Stimulated activated naive CD8-positive, alpha-beta T cell treated with anti-CD3 and anti-CD28 coated beads, Interleukin-15, amount 100 ng/mL, for 72 hours (primary cell): ENCODE data around the gene TCTN2.

Experiments
- ATAC-seq: fragments of 150-1000 bp; cut with Tn5 transposase; 2 replicates; pipeline ENCODE4 v1.10.0; 2021; ENCODE audit warnings: mild to moderate bottlenecking, moderate library complexity
- DNase-seq, 2 donors: peaks; one replicate each; pipeline ENCODE4 v3.0.0; 2021 to 2022
- H3K27ac Mint-ChIP-seq, 2 donors: one replicate each; pipeline ENCODE4 v1.8.0; 2022; ENCODE audit warnings: mild to moderate bottlenecking in 2 of 2, mixed read lengths in 2 of 2, moderate library complexity in 2 of 2
- H3K27me3 Mint-ChIP-seq: one replicate; pipeline ENCODE4 v1.8.0; 2022; ENCODE audit warnings: mixed read lengths
- H3K4me1 Mint-ChIP-seq: one replicate; pipeline ENCODE4 v1.8.0; 2022; ENCODE audit warnings: mild to moderate bottlenecking, mixed read lengths
- H3K4me3 Mint-ChIP-seq, 2 donors: one replicate each; pipeline ENCODE4 v1.8.0; 2022; ENCODE audit warnings: mild to moderate bottlenecking in 2 of 2, mixed read lengths in 2 of 2, moderate library complexity in 1 of 2
- H3K9me3 Mint-ChIP-seq, 2 donors: one replicate each; pipeline ENCODE4 v1.8.0; 2022; ENCODE audit warnings: mixed read lengths in 2 of 2

Gene TCTN2

DNA sequence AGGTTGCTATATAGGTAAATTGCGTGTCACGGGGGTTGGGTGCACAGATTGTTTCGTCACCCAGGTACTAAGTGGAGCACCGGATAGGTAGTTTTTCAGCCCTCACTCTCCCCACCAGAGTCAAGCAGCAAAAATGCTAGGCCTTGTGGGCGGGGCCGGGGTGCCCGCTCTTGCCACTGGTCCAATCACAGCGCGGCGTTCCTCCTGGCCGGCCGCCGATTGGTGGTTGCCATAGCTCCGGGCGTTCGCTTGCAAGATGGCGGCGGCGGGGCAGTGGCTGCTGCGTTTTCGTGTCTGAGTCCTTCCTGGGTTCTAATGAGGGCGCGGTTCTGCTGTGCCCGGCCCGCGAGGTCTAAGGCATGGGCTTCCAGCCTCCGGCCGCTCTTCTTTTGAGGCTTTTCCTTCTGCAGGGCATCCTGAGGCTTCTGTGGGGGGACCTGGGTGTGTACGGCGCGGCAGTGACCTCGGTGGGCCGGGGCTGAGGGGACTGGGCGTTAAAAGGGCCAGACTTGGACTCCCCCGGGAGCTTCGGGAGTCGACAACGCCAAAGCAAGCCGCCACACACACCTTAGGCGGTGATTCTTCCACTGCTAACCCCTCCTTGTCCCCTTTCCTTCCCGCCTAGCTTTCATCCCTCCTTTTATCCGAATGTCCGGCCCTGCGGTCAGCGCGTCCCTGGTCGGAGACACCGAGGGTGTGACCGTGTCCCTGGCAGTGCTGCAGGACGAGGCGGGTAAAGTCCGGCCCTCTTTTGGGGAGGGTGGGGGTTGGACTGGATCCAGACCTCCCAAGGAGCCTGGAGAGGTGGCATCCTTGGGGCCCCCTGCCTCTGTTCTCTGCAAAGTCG lies at the start of gene TCTN2:
TCTN2 (plus strand) TSS at position 232 of the 847 bp plus-strand sequence; CDS start at position 360, 128 bp downstream.
- Mint-ChIP-seq H3K4me1 (peaks cover 20% of the 10 kb centered on the region), H3K9me3 (no peaks in the 10 kb centered on the region), H3K27ac (peak within 1 kb of the TSS; percentile 81 to 94), H3K4me3 (peak within 1 kb of the TSS; percentile 88 to 92), H3K27me3 (no peaks in the 10 kb centered on the region)
- peak; percentile 90 to 95 for DNase-seq
- peak; percentile 100 for ATAC-seq

DNA sequence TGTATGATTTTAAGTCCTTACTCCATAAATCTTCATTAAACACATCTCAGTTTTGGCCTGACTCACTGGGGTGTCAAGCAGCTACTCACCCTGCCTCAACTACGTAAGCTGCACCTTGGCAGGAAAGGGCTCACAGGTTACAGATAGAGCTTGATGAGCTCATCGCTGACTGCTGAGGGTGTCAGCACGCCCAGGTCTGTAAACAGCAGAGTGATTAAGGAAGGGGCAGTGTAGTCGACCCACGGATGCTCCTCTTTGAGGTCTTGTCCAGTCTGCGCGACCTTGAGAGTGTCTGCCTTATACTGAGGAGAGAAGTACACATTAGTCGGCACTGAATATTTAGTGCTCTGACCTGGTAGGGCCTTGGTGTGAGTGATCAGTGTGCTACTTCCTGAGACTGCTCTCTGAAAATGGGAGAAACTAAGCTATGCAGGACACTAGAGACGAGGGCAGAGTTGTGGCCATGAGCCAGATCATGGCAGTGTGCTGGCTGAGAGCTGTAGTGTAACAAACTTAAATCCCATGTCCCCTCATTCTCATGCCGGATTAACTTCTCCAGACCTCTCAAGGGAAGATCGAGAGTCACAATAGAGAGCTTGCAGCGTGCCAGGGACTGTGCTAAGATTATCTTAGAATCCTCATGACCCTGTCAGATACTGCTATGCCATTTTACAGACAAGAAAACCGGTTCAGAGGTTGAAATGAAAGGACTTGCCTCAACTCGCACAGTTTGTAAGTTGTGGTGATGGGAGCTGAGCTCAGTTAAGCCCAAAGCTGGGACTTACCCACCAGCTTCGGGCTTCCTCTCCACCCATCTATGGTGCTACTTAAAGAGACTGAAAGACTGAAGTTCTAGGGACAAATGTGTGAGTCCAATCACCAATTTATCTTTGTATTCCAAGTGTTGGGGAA lies 49.0 kb upstream of the TCTN2 start:
- H3K4me1 Mint-ChIP-seq = no peaks in the 10 kb centered on the region
- H3K27ac Mint-ChIP-seq = peak overlapping the region; percentile 20 to 56
- DNase-seq (no peak), ATAC-seq (peak; percentile 42)
- H3K4me3 Mint-ChIP-seq = no peak overlapping the region
- no peaks in the 10 kb centered on the region for H3K9me3 Mint-ChIP-seq
- H3K27me3 Mint-ChIP-seq = no peaks in the 10 kb centered on the region

DNA sequence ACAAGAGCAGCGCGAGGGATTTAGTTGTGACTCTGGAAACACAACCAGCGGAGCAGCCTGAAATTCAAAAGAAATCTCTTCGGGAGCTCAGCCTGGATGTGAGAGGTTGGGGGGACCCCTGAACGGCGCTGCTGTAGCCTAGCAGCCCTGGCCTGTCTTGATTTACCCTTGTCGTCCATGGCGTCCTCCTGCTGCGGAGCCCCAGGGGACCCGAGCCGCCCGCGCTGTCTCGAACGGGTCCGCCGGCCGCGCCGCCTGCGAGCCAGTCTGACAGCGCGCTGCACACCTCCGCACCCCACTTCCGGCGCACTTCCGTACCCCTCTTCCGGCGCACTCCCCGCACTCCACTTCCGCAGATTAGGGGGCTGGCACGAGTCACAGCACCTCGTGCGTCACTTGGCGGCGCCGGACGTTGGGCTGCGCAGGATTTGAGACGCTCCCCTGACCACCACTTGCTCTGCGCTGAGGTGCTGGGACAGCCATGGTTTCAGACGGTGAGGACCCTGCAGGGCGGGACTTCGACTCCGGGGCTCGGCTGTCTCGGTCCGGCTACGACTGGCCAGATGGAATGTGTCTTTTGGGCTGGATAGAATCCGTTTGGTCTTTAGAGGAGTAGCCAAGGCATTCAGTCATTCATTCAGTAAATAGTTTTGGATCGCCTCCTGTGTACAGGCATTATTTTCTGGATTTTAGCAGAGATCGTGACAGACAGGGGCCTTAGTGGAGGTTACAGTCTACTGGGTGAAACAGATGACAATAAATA lies 37.4 kb upstream of the TCTN2 start, which contains the start of the genes EIF2B1 and GTF2H3:
EIF2B1 (minus strand) TSS at position 308 of the 763 bp plus-strand sequence; CDS start at position 179, 129 bp downstream.
GTF2H3 (plus strand) TSS at position 451 of the 763 bp plus-strand sequence; CDS start at position 482, 31 bp downstream.
- H3K4me1 Mint-ChIP-seq = peaks cover 27% of the 10 kb centered on the region
- DNase-seq = peak; percentile 95 to 97
- peak within 1 kb of the TSS; percentile 96 to 100 for H3K27ac Mint-ChIP-seq
- peak within 1 kb of the TSS; percentile 98 to 100 for H3K4me3 Mint-ChIP-seq
- H3K27me3 Mint-ChIP-seq = no peaks in the 10 kb centered on the region
- ATAC-seq = peak; percentile 99
- H3K9me3 Mint-ChIP-seq = no peaks in the 10 kb centered on the region

DNA sequence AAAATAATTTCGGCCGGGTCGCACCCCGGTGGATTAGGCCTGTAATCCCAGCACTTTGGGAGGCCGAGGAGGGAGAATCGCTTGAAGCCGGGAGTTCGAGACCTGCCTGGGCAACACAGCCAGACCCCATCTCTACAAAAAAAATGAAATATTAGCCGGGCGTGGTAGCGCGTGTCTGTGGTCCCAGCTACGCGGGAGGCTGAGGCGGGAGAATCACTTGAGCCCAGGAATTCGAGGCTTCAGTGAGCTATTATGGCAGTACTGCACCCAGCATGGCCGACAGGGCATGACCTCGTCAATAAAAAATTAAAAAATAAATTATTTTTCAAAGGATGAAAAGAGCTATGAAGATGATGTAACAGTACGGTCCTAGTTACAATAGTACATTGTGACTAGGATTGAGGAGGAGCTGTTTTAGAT lies 36.8 kb upstream of the TCTN2 start:
- Mint-ChIP-seq H3K27ac (peak overlapping the region; percentile 96 to 100), H3K4me3 (peak overlapping the region; percentile 98 to 100), H3K4me1 (peaks cover 27% of the 10 kb centered on the region), H3K9me3 (no peaks in the 10 kb centered on the region), H3K27me3 (no peaks in the 10 kb centered on the region)
- DNase-seq = peak in 1 of 2 donors; percentile 7
- ATAC-seq = no peak

DNA sequence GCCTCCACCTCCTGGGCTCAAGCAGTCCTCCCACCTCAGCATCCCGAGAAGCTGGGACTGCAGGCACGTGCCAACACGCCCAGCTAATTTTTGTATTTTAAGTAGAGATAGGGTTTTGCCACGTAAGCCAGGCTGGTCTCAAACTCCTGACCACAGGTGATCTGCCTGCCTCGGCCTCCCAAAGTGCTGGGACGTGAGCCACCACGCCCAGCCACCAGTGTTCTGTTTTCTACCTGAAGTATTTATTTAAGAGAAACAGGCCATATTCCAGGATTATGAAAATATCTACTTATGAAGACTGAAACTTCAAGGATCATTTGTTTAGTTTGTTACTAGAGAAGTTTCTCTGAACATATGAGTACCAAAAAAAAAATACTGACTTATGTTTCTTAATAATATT lies 27.0 kb upstream of the TCTN2 start:
- Mint-ChIP-seq H3K4me1 (no peaks in the 10 kb centered on the region), H3K9me3 (no peaks in the 10 kb centered on the region), H3K27ac (no peak overlapping the region), H3K4me3 (no peak overlapping the region), H3K27me3 (no peaks in the 10 kb centered on the region)
- ATAC-seq (no peak), DNase-seq (no peak)

DNA sequence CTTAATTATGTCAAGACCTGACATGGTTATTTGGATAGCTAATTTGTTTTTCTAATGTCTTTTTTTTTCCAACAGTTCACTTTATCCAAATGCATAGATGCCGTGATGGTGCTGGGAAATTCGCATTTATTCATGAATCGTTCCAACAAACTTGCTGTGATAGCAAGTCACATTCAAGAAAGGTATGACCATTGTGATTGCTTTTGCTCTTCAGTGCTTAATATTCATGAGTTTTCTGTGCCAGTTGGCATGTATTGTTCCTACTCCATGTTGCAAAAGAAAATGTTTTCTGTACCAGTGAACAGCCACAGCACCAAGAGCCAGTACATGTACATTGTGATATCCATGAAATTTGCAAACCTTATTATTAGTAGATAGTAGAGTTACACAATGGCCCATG lies 25.5 kb upstream of the TCTN2 start:
- Mint-ChIP-seq H3K27ac (no peak overlapping the region), H3K4me3 (no peak overlapping the region), H3K9me3 (no peaks in the 10 kb centered on the region), H3K27me3 (no peaks in the 10 kb centered on the region), H3K4me1 (no peaks in the 10 kb centered on the region)
- DNase-seq (no peak), ATAC-seq (no peak)

DNA sequence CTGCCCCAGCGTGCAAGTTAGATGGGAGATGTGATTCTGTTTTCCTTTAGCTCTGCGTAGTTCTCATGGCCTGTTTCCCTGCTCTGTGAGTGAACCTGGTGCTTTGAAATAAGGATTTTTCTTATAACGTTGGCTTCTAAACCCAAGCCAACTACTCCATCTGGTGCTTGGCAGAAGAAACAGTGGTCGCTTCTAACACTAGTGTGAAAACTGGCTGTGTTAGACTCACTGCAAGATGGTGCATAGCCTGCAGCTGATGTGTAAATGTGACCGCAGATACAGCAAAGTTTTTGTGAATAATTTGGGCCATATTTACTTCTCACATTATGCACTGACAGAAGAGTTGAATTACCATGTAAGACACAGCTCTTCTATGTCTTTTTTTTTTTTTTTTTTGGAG lies 25.0 kb upstream of the TCTN2 start:
- DNase-seq = no peak
- H3K4me1 Mint-ChIP-seq = no peaks in the 10 kb centered on the region
- no peak for ATAC-seq

DNA sequence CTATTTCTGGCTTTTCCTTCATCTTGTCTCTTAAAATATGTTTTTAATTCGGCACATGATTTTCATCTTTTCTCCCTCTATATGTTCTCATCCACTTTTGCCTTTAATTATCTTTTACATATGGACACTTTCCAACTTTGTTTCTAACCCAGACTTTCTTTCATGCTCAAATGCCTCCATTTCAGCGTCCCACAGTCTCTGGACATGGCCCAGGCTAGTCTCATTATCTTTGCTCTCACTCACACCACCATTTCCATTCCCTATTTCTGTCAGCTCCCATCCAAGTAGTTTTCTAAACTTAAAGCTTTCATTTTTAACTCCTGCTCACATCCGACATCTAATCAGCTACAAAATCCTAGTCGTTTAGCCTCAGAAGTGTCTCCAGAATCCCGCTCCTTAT lies 22.5 kb upstream of the TCTN2 start:
- Mint-ChIP-seq H3K27me3 (no peaks in the 10 kb centered on the region), H3K4me1 (no peaks in the 10 kb centered on the region), H3K4me3 (no peak overlapping the region), H3K27ac (no peak overlapping the region), H3K9me3 (no peaks in the 10 kb centered on the region)
- ATAC-seq (no peak), DNase-seq (no peak)

More for the DNA sequence above, 25.0 kb upstream of the TCTN2 start:
- no peak overlapping the region for H3K4me3 Mint-ChIP-seq
- H3K9me3 Mint-ChIP-seq = no peaks in the 10 kb centered on the region
- no peak overlapping the region for H3K27ac Mint-ChIP-seq
- no peaks in the 10 kb centered on the region for H3K27me3 Mint-ChIP-seq

DNA sequence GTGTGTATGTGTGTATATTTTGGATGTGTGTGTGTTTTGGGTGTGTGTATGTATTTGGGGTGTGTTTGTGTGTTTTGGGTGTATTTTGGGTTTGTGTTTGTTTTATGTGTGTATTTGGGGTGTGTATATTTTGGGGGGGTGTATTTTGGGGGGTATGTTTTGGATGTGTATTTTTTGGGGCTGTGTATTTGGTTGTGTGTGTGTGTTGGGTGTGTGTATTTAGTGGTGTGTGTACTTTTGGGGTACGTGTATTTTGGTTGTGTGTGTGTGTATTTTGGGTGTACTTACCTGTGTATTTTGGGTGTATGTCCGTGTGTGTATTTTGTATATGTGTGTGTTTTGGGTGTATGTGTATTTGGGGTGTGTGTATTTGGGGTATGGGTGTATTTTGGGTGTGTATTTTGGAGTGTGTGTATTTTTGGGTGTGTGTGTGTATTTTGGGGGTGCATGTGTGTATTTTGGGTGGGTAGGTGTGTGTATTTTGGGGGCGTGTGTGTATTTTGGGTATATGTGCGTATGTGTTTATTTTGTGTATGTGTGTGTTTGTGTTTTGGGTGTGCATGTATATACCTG lies 16.7 kb upstream of the TCTN2 start:
- Mint-ChIP-seq H3K27me3 (no peaks in the 10 kb centered on the region), H3K4me3 (no peak overlapping the region), H3K27ac (no peak overlapping the region), H3K4me1 (peaks cover 1% of the 10 kb centered on the region), H3K9me3 (no peaks in the 10 kb centered on the region)
- ATAC-seq = no peak
- DNase-seq = no peak

DNA sequence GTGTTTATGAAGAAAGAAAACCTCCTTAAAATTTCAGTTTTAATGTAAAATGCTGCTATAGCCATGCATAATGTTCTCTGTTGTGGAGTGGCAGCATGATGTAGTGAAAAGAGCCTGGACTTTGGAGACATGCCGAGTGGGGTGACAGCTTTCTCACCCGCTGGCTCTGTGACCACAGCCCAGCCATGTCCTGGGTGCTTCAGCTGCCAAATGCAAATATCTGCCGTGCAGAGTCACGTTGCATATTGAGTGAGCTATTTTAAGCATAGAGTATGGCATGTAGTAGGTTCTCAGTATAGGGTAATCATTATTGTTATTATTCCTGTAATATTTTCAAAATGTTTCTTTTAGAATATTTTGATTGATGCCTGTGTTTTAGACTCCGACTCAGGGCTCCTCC lies 15.5 kb upstream of the TCTN2 start:
- Mint-ChIP-seq H3K4me3 (no peak overlapping the region), H3K27me3 (no peaks in the 10 kb centered on the region), H3K4me1 (peaks cover 8% of the 10 kb centered on the region), H3K9me3 (no peaks in the 10 kb centered on the region), H3K27ac (no peak overlapping the region)
- ATAC-seq = no peak
- DNase-seq = no peak

DNA sequence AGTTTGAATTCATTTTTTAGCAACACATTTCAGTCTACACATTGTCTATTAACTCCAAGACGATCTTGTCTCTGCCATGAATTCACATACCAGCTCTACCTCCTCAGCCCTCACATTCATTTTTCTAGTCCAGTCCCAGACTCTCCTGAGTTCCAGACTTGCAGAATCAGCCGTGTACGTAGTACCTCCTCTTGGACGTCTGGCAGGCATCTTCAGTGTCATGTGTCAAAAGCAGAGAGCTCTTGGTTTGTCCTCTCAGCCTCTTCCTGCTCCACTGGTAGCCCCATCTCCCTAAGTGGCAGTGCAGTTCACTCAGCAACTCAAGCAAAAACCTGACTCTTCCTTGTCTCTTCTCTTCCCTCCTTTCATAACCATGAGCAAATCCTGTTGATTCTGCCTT lies 14.5 kb upstream of the TCTN2 start:
- ATAC-seq (no peak), DNase-seq (no peak)
- Mint-ChIP-seq H3K27me3 (no peaks in the 10 kb centered on the region), H3K27ac (no peak overlapping the region), H3K9me3 (no peaks in the 10 kb centered on the region), H3K4me1 (peaks cover 8% of the 10 kb centered on the region), H3K4me3 (no peak overlapping the region)

DNA sequence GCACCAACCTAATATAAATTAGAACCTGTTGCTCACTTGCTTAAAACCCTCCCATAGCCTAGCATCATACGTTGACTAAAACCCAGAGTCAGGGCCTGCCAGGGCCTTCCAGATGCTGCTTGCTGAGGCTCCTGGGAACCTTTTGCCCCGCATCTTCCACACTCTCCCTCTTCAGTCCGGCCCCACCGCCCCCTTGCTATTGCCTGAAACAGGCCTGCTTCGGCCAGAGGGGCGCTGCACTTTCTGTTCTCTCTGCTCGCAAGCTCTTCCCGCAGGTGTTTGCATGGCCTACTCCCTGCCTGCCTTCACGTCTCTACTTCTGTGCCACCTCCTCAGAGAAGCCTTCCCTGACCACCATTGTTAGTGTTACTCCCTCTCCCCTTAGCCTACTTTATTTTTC lies 13.7 kb upstream of the TCTN2 start:
- H3K27me3 Mint-ChIP-seq = no peaks in the 10 kb centered on the region
- peak overlapping the region; percentile 66 to 77 for H3K27ac Mint-ChIP-seq
- ATAC-seq = no peak
- DNase-seq = no peak
- no peak overlapping the region for H3K4me3 Mint-ChIP-seq
- H3K4me1 Mint-ChIP-seq = peaks cover 8% of the 10 kb centered on the region
- no peaks in the 10 kb centered on the region for H3K9me3 Mint-ChIP-seq

DNA sequence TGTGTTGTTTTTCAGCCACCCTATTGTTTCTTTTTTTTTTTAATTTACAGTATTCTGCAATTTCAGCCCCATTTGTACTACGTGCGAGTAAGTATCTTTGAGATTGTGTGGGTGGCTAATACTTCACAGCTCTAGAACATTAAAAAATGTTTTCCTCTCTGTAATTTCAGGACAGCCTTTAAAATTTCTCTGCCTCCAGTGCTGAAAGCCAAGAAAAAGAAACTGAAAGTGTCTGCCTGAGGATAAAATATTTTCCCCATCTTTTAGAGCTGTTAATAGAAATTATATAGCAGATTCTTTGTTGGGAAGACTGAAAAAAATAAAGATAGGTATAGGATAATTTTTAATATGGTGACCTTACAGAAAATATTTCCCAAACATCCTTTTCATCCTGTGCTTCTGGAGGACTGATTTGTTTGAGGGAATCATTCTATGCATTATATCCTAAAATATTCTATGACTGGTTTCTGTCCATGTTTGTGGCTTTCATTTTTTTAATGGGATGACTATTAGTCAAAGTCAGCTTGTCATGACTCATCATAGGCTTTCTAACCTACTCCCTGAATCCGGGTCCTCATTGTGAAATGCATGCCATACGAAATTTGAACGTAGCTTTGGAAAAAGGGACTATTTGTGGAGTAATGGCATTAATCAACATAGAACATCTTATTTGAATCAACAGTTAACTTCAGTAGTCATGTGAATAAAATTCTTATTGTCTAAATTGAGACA lies 10.8 kb upstream of the TCTN2 start:
- ATAC-seq (no peak), DNase-seq (no peak)
- peak overlapping the region in 1 of 2 donors; percentile 14 for H3K27ac Mint-ChIP-seq
- peaks cover 8% of the 10 kb centered on the region for H3K4me1 Mint-ChIP-seq
- no peaks in the 10 kb centered on the region for H3K9me3 Mint-ChIP-seq
- no peaks in the 10 kb centered on the region for H3K27me3 Mint-ChIP-seq
- no peak overlapping the region for H3K4me3 Mint-ChIP-seq

DNA sequence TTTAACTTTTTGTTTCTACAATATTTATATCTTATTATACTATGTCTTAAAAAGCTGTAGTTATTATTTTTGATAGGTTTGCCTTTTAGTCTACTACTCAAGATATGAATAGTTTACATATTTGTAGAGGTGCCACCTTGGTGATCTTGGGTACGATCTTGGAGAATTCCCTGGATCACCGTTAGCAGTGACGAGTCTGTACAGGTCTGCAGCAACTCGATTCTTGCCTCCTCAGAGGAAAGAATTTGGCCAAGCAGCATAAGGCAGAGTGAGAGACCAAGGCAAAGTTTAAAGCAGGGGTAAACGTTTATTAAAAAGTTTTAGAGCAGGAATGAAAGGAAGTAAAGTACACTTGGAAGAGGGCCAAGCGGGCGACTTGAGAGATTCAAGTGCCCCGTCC lies 3.1 kb upstream of the TCTN2 start:
- no peak for DNase-seq
- peaks cover 20% of the 10 kb centered on the region for H3K4me1 Mint-ChIP-seq
- no peaks in the 10 kb centered on the region for H3K27me3 Mint-ChIP-seq
- no peak overlapping the region for H3K4me3 Mint-ChIP-seq
- no peak overlapping the region for H3K27ac Mint-ChIP-seq
- no peak for ATAC-seq
- no peaks in the 10 kb centered on the region for H3K9me3 Mint-ChIP-seq
